Stimulated activated CD8-positive, alpha-beta memory T cell treated with anti-CD3 and anti-CD28 coated beads, Interleukin-4, amount 100 ng/mL, for 24 hours (primary cell): Measurements from ENCODE around the gene PURA.

Source experiments
- DNase-seq: peaks from one replicate; pipeline ENCODE4 v3.0.0-alpha.2; 2020; ENCODE audit warnings: low read depth

The PURA gene

GRCh38 chr5:140159014-140159927 is 45.4 kb downstream of the PURA start:
- no peak for DNase-seq

GRCh38 chr5:140162275-140162674 is 48.4 kb downstream of the PURA start:
- no peak for DNase-seq

GRCh38 chr5:140162781-140163180 is 48.9 kb downstream of the PURA start:
- DNase-seq = no peak

- no peak for DNase-seq
Observed at GRCh38 chr5:140165101-140165922, 51.4 kb downstream of the PURA start.

GRCh38 chr5:140165923-140166270 is 52.0 kb downstream of the PURA start:
- no peak for DNase-seq

- DNase-seq = no peak
Observed at GRCh38 chr5:140166911-140167310, 53.0 kb downstream of the PURA start.

GRCh38 chr5:140168371-140168770 is 54.5 kb downstream of the PURA start:
- no peak for DNase-seq

- no peak for DNase-seq
Observed at GRCh38 chr5:140169410-140169809, 55.5 kb downstream of the PURA start.

GRCh38 chr5:140172483-140172882 is 58.6 kb downstream of the PURA start:
- no peak for DNase-seq

- DNase-seq = no peak
Observed at GRCh38 chr5:140174014-140174413, 60.1 kb downstream of the PURA start.

GRCh38 chr5:140174465-140175366 is 60.8 kb downstream of the PURA start, which contains the start of gene CYSTM1:
Gene CYSTM1 (plus strand): TSS chr5:140175188. CDS start chr5:140194466, 19,278 bp downstream.
- peak; percentile 91 for DNase-seq
